ENCODE data around the gene OGFR. TPM values are rescaled to one million over a fixed set of nuclear protein-coding genes. Genes with fewer than 3 reads are reported as not detected.
"Not testable (repeated sequence)": the region's sequence is repeated elsewhere in the genome, so short reads cannot be mapped to it uniquely, and the experiment has no call there.

Gene OGFR
- total RNA-seq, 1 experiment from 2014 or later: 47.3 TPM

- Histone ChIP-seq H3K27me3 (ENCODE audit: control insufficient read depth, insufficient read depth, low read length) (no peaks in the 10 kb centered on the region), H3K27ac (ENCODE audit: low read length) (no peak overlapping the region), H3K9me3 (ENCODE audit: control insufficient read depth, insufficient read depth, low read depth, low read length) (no peaks in the 10 kb centered on the region), H3K36me3 (ENCODE audit: control insufficient read depth, insufficient read depth, low read length) (peaks cover 5% of the 10 kb centered on the region; the same call in 1 of the 2 replicates), H3K4me3 (ENCODE audit: low read depth in 2 of 2, low read length in 2 of 2) (no peak overlapping the region), H3K4me1 (ENCODE audit: control insufficient read depth, insufficient read depth, low read length) (no peaks in the 10 kb centered on the region)
- no peak for ATAC-seq
- TF ChIP-seq POLR2AphosphoS5 (IDR thresholded peaks at IDR 0.05; ENCODE audit: low read depth, low read length) (no peak), CTCF (IDR thresholded peaks at IDR 0.05) (no peak), SIN3A (IDR thresholded peaks at IDR 0.05; ENCODE audit: borderline replicate concordance, insufficient read depth, low read depth, low read length) (no peak), TCF7L2 (IDR thresholded peaks at IDR 0.05; ENCODE audit: low read depth, low read length) (no peak), REST (IDR thresholded peaks at IDR 0.05; ENCODE audit: insufficient read depth in 1 of 2, low read depth in 2 of 2, low read length in 1 of 2) (no peak)
- CTCF ChIA-PET: interaction anchor here (0.8 kb wide), 1 partner anchor 24 kb away, joined by 3 read pairs; no protein-coding TSS in a partner anchor
- DNase-seq (ENCODE audit: low read depth, low spot score): no peak
- POLR2A ChIA-PET: no interaction called here
- BruUV-seq (replicated peaks): no TSS peak
- in situ Hi-C loops (cut with HindIII; ENCODE audit: low pct_unique_long_range_greater_than_20kb, low sequenced_read_pairs) (no loop called here), intact Hi-C loops (cut with micrococcal nuclease; ENCODE audit: unreplicated experiment) (no loop called here)
Observed at GRCh38 chr20:62846166-62846890, 41.7 kb downstream of the OGFR start.

GRCh38 chr20:62848917-62849316 is 44.3 kb downstream of the OGFR start:
- POLR2A ChIA-PET; in situ Hi-C loops (cut with HindIII; ENCODE audit: low pct_unique_long_range_greater_than_20kb, low sequenced_read_pairs); H3K27ac ChIP-seq (ENCODE audit: low read length); intact Hi-C loops (cut with micrococcal nuclease; ENCODE audit: unreplicated experiment); ATAC-seq; DNase-seq (ENCODE audit: low read depth, low spot score); H3K9me3 ChIP-seq (ENCODE audit: control insufficient read depth, insufficient read depth, low read depth, low read length); H3K4me1 ChIP-seq (ENCODE audit: control insufficient read depth, insufficient read depth, low read length); BruUV-seq (replicated peaks); H3K4me3 ChIP-seq (ENCODE audit: low read depth in 2 of 2, low read length in 2 of 2); H3K27me3 ChIP-seq (ENCODE audit: control insufficient read depth, insufficient read depth, low read length): not testable (repeated sequence)
- H3K36me3 ChIP-seq (ENCODE audit: control insufficient read depth, insufficient read depth, low read length): peaks cover 11% of the 10 kb centered on the region
- CTCF ChIA-PET: interaction anchor here (0.9 kb wide), 1 partner anchor 26 kb away, joined by 7 read pairs; no protein-coding TSS in a partner anchor

- BruUV-seq (replicated peaks): no TSS peak
- Histone ChIP-seq H3K27me3 (ENCODE audit: control insufficient read depth, insufficient read depth, low read length) (no peaks in the 10 kb centered on the region), H3K36me3 (ENCODE audit: control insufficient read depth, insufficient read depth, low read length) (peaks cover 11% of the 10 kb centered on the region), H3K27ac (ENCODE audit: low read length) (no peak overlapping the region), H3K4me3 (ENCODE audit: low read depth in 2 of 2, low read length in 2 of 2) (no peak overlapping the region), H3K4me1 (ENCODE audit: control insufficient read depth, insufficient read depth, low read length) (no peaks in the 10 kb centered on the region), H3K9me3 (ENCODE audit: control insufficient read depth, insufficient read depth, low read depth, low read length) (no peaks in the 10 kb centered on the region)
- TF ChIP-seq POLR2AphosphoS5 (IDR thresholded peaks at IDR 0.05; ENCODE audit: low read depth, low read length): no peak
- no peak for TF ChIP-seq CTCF (IDR thresholded peaks at IDR 0.05)
- no peak for TF ChIP-seq REST (IDR thresholded peaks at IDR 0.05; ENCODE audit: insufficient read depth in 1 of 2, low read depth in 2 of 2, low read length in 1 of 2)
- no peak for TF ChIP-seq SIN3A (IDR thresholded peaks at IDR 0.05; ENCODE audit: borderline replicate concordance, insufficient read depth, low read depth, low read length)
- no peak for TF ChIP-seq TCF7L2 (IDR thresholded peaks at IDR 0.05; ENCODE audit: low read depth, low read length)
- in situ Hi-C loops (cut with HindIII; ENCODE audit: low pct_unique_long_range_greater_than_20kb, low sequenced_read_pairs) (no loop called here), intact Hi-C loops (cut with micrococcal nuclease; ENCODE audit: unreplicated experiment) (no loop called here)
- ATAC-seq (no peak), DNase-seq (ENCODE audit: low read depth, low spot score) (no peak)
- POLR2A ChIA-PET: no interaction called here
- CTCF ChIA-PET: interaction anchor here (0.9 kb wide), 1 partner anchor 26 kb away, joined by 7 read pairs; no protein-coding TSS in a partner anchor
Observed at GRCh38 chr20:62849431-62849830, 44.8 kb downstream of the OGFR start.
